AG04449 (cell line): ENCODE results near the gene AP5B1.

Experiments
- CTCF ChIA-PET: fragments of 350-600 bp; formaldehyde crosslinking; extraction: SDS; loops from one replicate; lab custom pipeline; 2021; ENCODE audit warnings: antibody characterized with exemption; lab: Yijun Ruan, JAX
- POLR2A ChIA-PET: fragments of 400-600, 350-600 bp; formaldehyde crosslinking; extraction: SDS; loops from one replicate; lab custom pipeline; 2020; ENCODE audit warnings: antibody characterized with exemption, inconsistent platforms; lab: Yijun Ruan, JAX
- DNase-seq: peaks from one replicate; pipeline ENCODE4 v3.0.0-alpha.2; 2010; ENCODE audit warnings: low read depth, low spot score
- H3K4me3 ChIP-seq: 2 replicates; pipeline ENCODE4 v1.5.1; 2011; ENCODE audit warnings: low read depth, mild to moderate bottlenecking, control low read depth, low read length
- CTCF ChIP-seq: IDR thresholded peaks from one replicate; pipeline ENCODE4 v1.5.1; 2011; ENCODE audit warnings: mild to moderate bottlenecking, moderate library complexity, low read length, control low read depth, inconsistent platforms; ENCODE audit not compliant: insufficient read depth; ENCODE audit errors: missing control alignments

AP5B1 gene

GRCh38 chr11:65780770-65781151 is at the start of gene AP5B1:
Gene AP5B1 (minus strand): TSS chr11:65780976. CDS start chr11:65780591, 385 bp downstream.
- peak within 1 kb of the TSS; percentile 80 for H3K4me3 ChIP-seq
- no peak for TF ChIP-seq CTCF
- POLR2A ChIA-PET = no interaction called here
- DNase-seq = no peak
- CTCF ChIA-PET = interaction anchor here (0.9 to 4.0 kb wide), 26 partner anchors 10 to 207 kb away, joined by 3 to 76 read pairs (median 7); partner anchors contain the start of genes FIBP, KAT5, RNASEH2C and SNX32

- CTCF ChIA-PET = interaction anchor here (1.5 to 8.5 kb wide), 3 partner anchors 11 to 118 kb away, joined by 4 to 107 read pairs (median 6); partner anchors contain the start of gene KAT5
- TF ChIP-seq CTCF = no peak
- POLR2A ChIA-PET = interaction anchor here (0.6 kb wide), 1 partner anchor 11 kb away, joined by 3 read pairs; no protein-coding TSS in a partner anchor
- no peak for DNase-seq
- no peak overlapping the region for H3K4me3 ChIP-seq
Measured at GRCh38 chr11:65829459-65829858, 48.7 kb upstream of the AP5B1 start.

- no peak for DNase-seq
- CTCF ChIA-PET = interaction anchor here (0.8 to 8.5 kb wide), 11 partner anchors 9 to 218 kb away, joined by 3 to 107 read pairs (median 4); partner anchors contain the start of genes KAT5 and RNASEH2C
- H3K4me3 ChIP-seq = no peak overlapping the region
- TF ChIP-seq CTCF = no peak
- POLR2A ChIA-PET = interaction anchor here (1.6 kb wide), 1 partner anchor 23 kb away, joined by 5 read pairs; no protein-coding TSS in a partner anchor
Measured at GRCh38 chr11:65826984-65827735, 46.4 kb upstream of the AP5B1 start.

- ChIA-PET POLR2A (no interaction called here), CTCF (interaction anchor here (1.1 to 9.3 kb wide), 8 partner anchors 10 to 166 kb away, joined by 3 to 170 read pairs (median 6); partner anchors contain the start of gene KAT5)
- H3K4me3 ChIP-seq = no peak overlapping the region
- TF ChIP-seq CTCF = no peak
- no peak for DNase-seq
Measured at GRCh38 chr11:65822776-65823528, 42.2 kb upstream of the AP5B1 start.

GRCh38 chr11:65821107-65821506 is 40.3 kb upstream of the AP5B1 start:
- POLR2A ChIA-PET = no interaction called here
- CTCF ChIA-PET = interaction anchor here (0.8 to 9.3 kb wide), 5 partner anchors 9 to 115 kb away, joined by 5 to 170 read pairs (median 16); partner anchors contain the start of genes KAT5 and SNX32
- no peak for TF ChIP-seq CTCF
- no peak for DNase-seq
- no peak overlapping the region for H3K4me3 ChIP-seq
